Gastrocnemius medialis (tissue), 4 donors: ENCODE measurements around the gene FAM241A. TPM values are rescaled to one million over a fixed set of nuclear protein-coding genes. Genes with fewer than 3 reads are reported as not detected.
A peak's percentile ranks its signal among the peaks of the same experiment; 100 is the strongest.

Source experiments
- ATAC-seq, 2 donors: fragments of 150-250 bp; one replicate each; pipeline ENCODE4 v1.9.1; 2016
- DNase-seq, 2 donors: peaks; one replicate each; pipeline ENCODE4 v3.0.0-alpha.2; 2019
- H3K27ac ChIP-seq, 4 donors: fragments of 200-600 bp; sonication (generic); 1 replicate in 1 of 4; 2 replicates in 3 of 4; pipeline ENCODE4 v1.5.1; 2016 to 2018; ENCODE audit warnings: mild to moderate bottlenecking in 2 of 4, moderate library complexity in 1 of 4
- H3K27me3 ChIP-seq, 3 donors: fragments of 200-600 bp; sonication (generic) in 2 of 3; 1 replicate in 1 of 3; 2 replicates in 2 of 3; pipeline versions ENCODE4 v1.5.1 to v1.6.0; 2016 to 2019; ENCODE audit warnings: mild to moderate bottlenecking in 1 of 3, moderate library complexity in 1 of 3
- H3K36me3 ChIP-seq, 2 donors: fragments of 200-600 bp; sonication (generic) in 1 of 2; one replicate each; pipeline ENCODE4 v1.5.1; 2017 to 2018
- H3K4me1 ChIP-seq, 2 donors: fragments of 200-600 bp; sonication (generic) in 1 of 2; one replicate each; pipeline ENCODE4 v1.5.1; 2016 to 2017; ENCODE audit warnings: mild to moderate bottlenecking in 2 of 2
- H3K4me3 ChIP-seq, 4 donors: fragments of 200-600 bp; sonication (generic) in 3 of 4; 1 replicate in 1 of 4; 2 replicates in 3 of 4; pipeline ENCODE4 v1.5.1; 2016 to 2019; ENCODE audit warnings: mild to moderate bottlenecking in 2 of 4
- H3K9me3 ChIP-seq, 3 donors: fragments of 200-600 bp; sonication (generic) in 2 of 3; 1 replicate in 1 of 3; 2 replicates in 2 of 3; pipeline ENCODE4 v1.5.1; 2016 to 2019
- POLR2A ChIP-seq, 2 donors: fragments of 450-650 bp; IDR thresholded peaks; one replicate each; pipeline ENCODE4 v1.6.1; 2017; ENCODE audit warnings: antibody characterized with exemption in 2 of 2, mild to moderate bottlenecking in 2 of 2, moderate library complexity in 2 of 2
- in situ Hi-C, 4 donors: fragments of 200-750 bp; cut with MboI; loops; one replicate each; pipeline versions ENCODE4 v1.15.0 to v1.8.0; 2017; ENCODE audit warnings: low sequenced_read_pairs in 4 of 4
- intact Hi-C: fragments of 100-400 bp; cut with DNase I; formaldehyde crosslinking; loops from one replicate; pipeline ENCODE4 v1.15.1; 2023; ENCODE audit warnings: low total_unique reads
- total RNA-seq, 4 donors: library from RNA; depleted of rRNA; stranded (reverse); fragments of >200 nt; gene quantifications; one replicate each; pipeline versions ENCODE4 v1.1.0 to v1.2.3, GENCODE V29; 2016
- TF ChIP-seq, protein P1 (sequence below), 5 experiments: fragments of 450-650 bp in 3 of 5; fragments of 200-600 bp in 2 of 5; sonication (generic) in 2 of 5; IDR thresholded peaks in 4 of 5; conservative IDR thresholded peaks in 1 of 5; 1 replicate in 4 of 5; 2 replicates in 1 of 5; pipeline ENCODE4 v1.5.1; 2016 to 2019; ENCODE audit warnings: antibody characterized with exemption in 5 of 5, mild to moderate bottlenecking in 3 of 5, moderate library complexity in 3 of 5

FAM241A gene
- total RNA-seq, 4 donors from 2014 or later, result 2.3 to 7.0 (median 3.3) TPM

DNA sequence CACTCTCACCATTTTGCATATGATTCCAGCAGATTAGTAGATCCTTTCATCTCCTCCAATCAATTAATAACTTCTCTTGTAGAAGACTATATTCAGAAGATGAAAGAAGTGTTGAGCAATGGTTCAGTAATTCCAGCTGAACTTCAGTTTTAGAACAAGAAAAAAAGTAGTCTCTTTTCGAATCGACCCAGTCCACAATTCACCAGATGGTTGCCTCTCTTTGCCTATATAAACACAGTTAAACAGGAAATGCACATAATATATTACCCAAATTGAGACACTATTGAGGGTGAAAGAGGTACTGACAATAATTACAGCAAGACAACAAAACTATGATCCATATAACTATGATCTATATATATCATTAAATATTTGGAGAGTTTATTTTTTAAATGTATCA lies 16.8 kb upstream of the FAM241A start:
- Histone ChIP-seq H3K36me3 (no peaks in the 10 kb centered on the region), H3K27me3 (no peaks in the 10 kb centered on the region), H3K4me1 (no peaks in the 10 kb centered on the region), H3K27ac (no peak overlapping the region), H3K9me3 (no peaks in the 10 kb centered on the region), H3K4me3 (no peak overlapping the region)
- in situ Hi-C loops, result no loop called here
- ATAC-seq, result no peak
- intact Hi-C loops, result no loop called here
- TF ChIP-seq, protein P1, sequence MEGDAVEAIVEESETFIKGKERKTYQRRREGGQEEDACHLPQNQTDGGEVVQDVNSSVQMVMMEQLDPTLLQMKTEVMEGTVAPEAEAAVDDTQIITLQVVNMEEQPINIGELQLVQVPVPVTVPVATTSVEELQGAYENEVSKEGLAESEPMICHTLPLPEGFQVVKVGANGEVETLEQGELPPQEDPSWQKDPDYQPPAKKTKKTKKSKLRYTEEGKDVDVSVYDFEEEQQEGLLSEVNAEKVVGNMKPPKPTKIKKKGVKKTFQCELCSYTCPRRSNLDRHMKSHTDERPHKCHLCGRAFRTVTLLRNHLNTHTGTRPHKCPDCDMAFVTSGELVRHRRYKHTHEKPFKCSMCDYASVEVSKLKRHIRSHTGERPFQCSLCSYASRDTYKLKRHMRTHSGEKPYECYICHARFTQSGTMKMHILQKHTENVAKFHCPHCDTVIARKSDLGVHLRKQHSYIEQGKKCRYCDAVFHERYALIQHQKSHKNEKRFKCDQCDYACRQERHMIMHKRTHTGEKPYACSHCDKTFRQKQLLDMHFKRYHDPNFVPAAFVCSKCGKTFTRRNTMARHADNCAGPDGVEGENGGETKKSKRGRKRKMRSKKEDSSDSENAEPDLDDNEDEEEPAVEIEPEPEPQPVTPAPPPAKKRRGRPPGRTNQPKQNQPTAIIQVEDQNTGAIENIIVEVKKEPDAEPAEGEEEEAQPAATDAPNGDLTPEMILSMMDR (IDR thresholded peaks at IDR 0.05 in 4 of 5, conservative IDR thresholded peaks at IDR 0.05 in 1 of 5), result no peak
- TF ChIP-seq POLR2A (IDR thresholded peaks at IDR 0.05), result no peak
- DNase-seq, result no peak

DNA sequence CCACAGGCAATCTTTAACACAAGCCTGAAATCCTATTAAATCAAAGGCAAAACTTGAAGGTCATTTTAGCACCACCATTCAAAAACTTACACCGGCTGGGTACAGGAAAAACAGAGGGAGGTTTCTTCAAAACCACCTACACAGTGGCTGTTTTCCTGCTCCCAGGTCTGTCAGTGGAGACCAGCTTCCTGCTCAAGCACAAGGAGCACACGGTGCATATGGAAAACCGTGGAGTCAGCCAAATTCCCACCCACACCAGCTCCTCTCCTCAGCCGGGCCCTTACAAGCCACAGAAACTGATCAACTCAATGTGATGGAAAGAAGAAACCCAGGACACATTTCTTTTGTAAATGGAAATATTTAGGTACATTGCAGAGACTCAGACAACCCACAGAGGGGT lies 14.3 kb upstream of the FAM241A start:
- intact Hi-C loops (no loop called here), in situ Hi-C loops (no loop called here)
- TF ChIP-seq, protein P1 (IDR thresholded peaks at IDR 0.05 in 4 of 5, conservative IDR thresholded peaks at IDR 0.05 in 1 of 5), result no peak
- TF ChIP-seq POLR2A (IDR thresholded peaks at IDR 0.05), result no peak
- no peak overlapping the region for H3K4me3 ChIP-seq
- ATAC-seq (no peak), DNase-seq (no peak)
- no peaks in the 10 kb centered on the region for H3K4me1 ChIP-seq
- no peaks in the 10 kb centered on the region for H3K9me3 ChIP-seq
- no peaks in the 10 kb centered on the region for H3K27me3 ChIP-seq
- no peak overlapping the region for H3K27ac ChIP-seq
- H3K36me3 ChIP-seq, result no peaks in the 10 kb centered on the region

DNA sequence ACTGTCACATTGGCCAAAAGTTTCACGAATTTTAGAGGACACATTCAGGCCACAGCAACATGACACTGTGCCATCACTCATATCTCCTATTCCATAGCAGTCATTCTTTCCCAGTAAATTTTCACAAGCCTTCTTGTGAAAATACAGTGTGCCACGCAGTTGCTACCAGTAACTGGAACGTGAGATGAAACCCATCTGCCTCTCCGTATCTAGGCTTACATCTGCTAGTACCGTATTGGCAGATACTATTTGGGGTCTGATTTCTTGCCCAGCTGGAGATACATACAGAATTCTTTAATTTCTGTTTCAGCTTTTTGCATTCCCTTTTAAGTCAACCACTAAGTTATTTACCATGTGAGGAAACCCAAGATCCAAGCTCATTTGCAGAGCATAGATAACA lies 8.7 kb upstream of the FAM241A start:
- Histone ChIP-seq H3K4me3 (no peak overlapping the region), H3K27me3 (no peaks in the 10 kb centered on the region), H3K9me3 (no peaks in the 10 kb centered on the region), H3K27ac (no peak overlapping the region), H3K36me3 (no peaks in the 10 kb centered on the region), H3K4me1 (no peaks in the 10 kb centered on the region)
- no peak for ATAC-seq
- DNase-seq, result no peak
- intact Hi-C loops (no loop called here), in situ Hi-C loops (no loop called here)
- no peak for TF ChIP-seq POLR2A (IDR thresholded peaks at IDR 0.05)
- TF ChIP-seq, protein P1 (IDR thresholded peaks at IDR 0.05 in 4 of 5, conservative IDR thresholded peaks at IDR 0.05 in 1 of 5), result no peak

DNA sequence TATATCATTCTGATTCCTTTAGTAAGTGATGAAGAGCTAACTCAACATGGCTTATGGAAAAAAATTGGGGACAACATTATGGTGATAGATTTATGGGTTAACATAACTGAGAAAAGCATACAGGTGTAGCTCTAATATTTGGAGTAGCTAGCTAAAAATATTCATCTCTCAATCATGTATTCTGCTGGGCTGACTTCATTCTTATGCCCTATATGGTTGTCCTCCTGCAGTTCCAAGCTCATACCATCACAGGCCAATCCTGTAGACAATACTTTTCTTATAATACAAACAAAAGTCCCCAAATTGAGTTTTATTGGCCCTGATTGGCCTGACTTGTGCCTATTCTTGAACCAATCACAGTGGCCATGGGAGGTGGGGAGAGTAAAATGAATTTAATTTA lies 6.7 kb upstream of the FAM241A start:
- H3K27ac ChIP-seq, result no peak overlapping the region
- in situ Hi-C loops, result no loop called here
- TF ChIP-seq, protein P1 (IDR thresholded peaks at IDR 0.05 in 4 of 5, conservative IDR thresholded peaks at IDR 0.05 in 1 of 5), result no peak
- TF ChIP-seq POLR2A (IDR thresholded peaks at IDR 0.05), result no peak
- H3K9me3 ChIP-seq, result no peaks in the 10 kb centered on the region
- no peaks in the 10 kb centered on the region for H3K27me3 ChIP-seq
- no peak overlapping the region for H3K4me3 ChIP-seq
- H3K36me3 ChIP-seq, result no peaks in the 10 kb centered on the region
- intact Hi-C loops, result no loop called here
- no peaks in the 10 kb centered on the region for H3K4me1 ChIP-seq
- ATAC-seq, result no peak
- DNase-seq, result no peak

DNA sequence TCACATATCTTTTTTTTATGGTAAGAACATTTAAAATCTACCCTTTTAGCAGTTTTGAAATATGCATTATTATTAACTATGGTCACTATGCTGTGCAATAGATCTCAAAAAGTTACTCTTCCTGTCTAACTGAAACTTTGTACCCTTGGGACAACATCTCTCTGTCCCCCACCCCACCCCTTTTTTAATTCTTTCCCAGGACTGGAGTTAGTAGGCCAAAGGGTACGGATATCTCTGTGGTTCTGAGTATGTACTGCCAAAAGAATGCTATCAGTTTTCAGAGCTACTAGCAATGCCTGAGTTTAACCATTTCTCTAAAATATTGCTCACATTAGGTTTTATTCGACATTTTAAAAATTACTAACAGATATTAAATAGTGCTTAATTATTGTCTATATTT lies 4.7 kb upstream of the FAM241A start:
- H3K9me3 ChIP-seq, result no peaks in the 10 kb centered on the region
- no peak for ATAC-seq
- H3K36me3 ChIP-seq, result no peaks in the 10 kb centered on the region
- TF ChIP-seq, protein P1 (IDR thresholded peaks at IDR 0.05 in 4 of 5, conservative IDR thresholded peaks at IDR 0.05 in 1 of 5), result no peak
- TF ChIP-seq POLR2A (IDR thresholded peaks at IDR 0.05), result no peak
- peaks cover 0 to 3% of the 10 kb centered on the region in 2 donors for H3K4me1 ChIP-seq
- in situ Hi-C loops, result no loop called here
- no peaks in the 10 kb centered on the region for H3K27me3 ChIP-seq
- intact Hi-C loops, result no loop called here
- peak overlapping the region in 3 of 4 donors; percentile 4 to 44 (median 15) for H3K27ac ChIP-seq
- no peak overlapping the region for H3K4me3 ChIP-seq
- DNase-seq, result no peak
